Progenitor cell of endocrine pancreas (in vitro differentiated cells): ENCODE measurements around the gene ACTBL2. TPM values are rescaled to one million over a fixed set of nuclear protein-coding genes. Genes with fewer than 3 reads are reported as not detected.

ENCODE experiments used
- DNase-seq: peaks from one replicate; pipeline ENCODE4 v3.0.0; 2021; ENCODE audit warnings: low spot score; ENCODE audit not compliant: unreplicated experiment
- H3K27ac Mint-ChIP-seq: 2 replicates; pipeline ENCODE4 v1.8.0; 2021; ENCODE audit warnings: mild to moderate bottlenecking, moderate library complexity, mixed read lengths
- H3K27me3 Mint-ChIP-seq: 2 replicates; pipeline ENCODE4 v1.8.0; 2021; ENCODE audit warnings: mixed read lengths
- H3K36me3 Mint-ChIP-seq: 2 replicates; pipeline ENCODE4 v1.8.0; 2022; ENCODE audit warnings: mixed read lengths; ENCODE audit not compliant: insufficient read depth
- H3K4me1 Mint-ChIP-seq: 2 replicates; pipeline ENCODE4 v1.8.0; 2021; ENCODE audit warnings: low read depth, mixed read lengths
- H3K4me3 Mint-ChIP-seq: 2 replicates; pipeline ENCODE4 v1.8.0; 2021; ENCODE audit warnings: low read depth, mild to moderate bottlenecking, moderate library complexity, mixed read lengths
- H3K9me3 Mint-ChIP-seq: 2 replicates; pipeline ENCODE4 v1.8.0; 2021; ENCODE audit warnings: low read depth, mixed read lengths
- CTCF ChIP-seq: fragments of 200-600 bp; sonication (generic); IDR thresholded peaks from one replicate; pipeline ENCODE4 v1.5.0; 2021; ENCODE audit warnings: antibody characterized with exemption, mild to moderate bottlenecking; ENCODE audit not compliant: unreplicated experiment
- total RNA-seq: library from RNA; stranded (reverse); gene quantifications from 2 replicates; pipeline ENCODE4 v1.2.1, GENCODE V29; 2021

ACTBL2 gene
- total RNA-seq, 1 donor from 2014 or later, result not detected

- H3K27ac Mint-ChIP-seq, result no peak overlapping the region
- H3K9me3 Mint-ChIP-seq, result no peaks in the 10 kb centered on the region
- TF ChIP-seq CTCF, result peak; percentile 79
- no peak for DNase-seq
- H3K4me3 Mint-ChIP-seq, result no peak overlapping the region
- no peaks in the 10 kb centered on the region for H3K36me3 Mint-ChIP-seq
- peaks cover 10% of the 10 kb centered on the region for H3K27me3 Mint-ChIP-seq
- peaks cover 42% of the 10 kb centered on the region for H3K4me1 Mint-ChIP-seq
Observed at GRCh38 chr5:57499262-57500050, 16.8 kb upstream of the ACTBL2 start.

GRCh38 chr5:57497733-57498132 lies 15.1 kb upstream of the ACTBL2 start:
- H3K9me3 Mint-ChIP-seq, result no peaks in the 10 kb centered on the region

GRCh38 chr5:57495285-57496086 lies 12.9 kb upstream of the ACTBL2 start:
- Mint-ChIP-seq H3K27me3 (peaks cover 13% of the 10 kb centered on the region), H3K27ac (no peak overlapping the region), H3K4me3 (no peak overlapping the region), H3K4me1 (peaks cover 3% of the 10 kb centered on the region), H3K36me3 (no peaks in the 10 kb centered on the region), H3K9me3 (no peaks in the 10 kb centered on the region)
- no peak for TF ChIP-seq CTCF
- DNase-seq, result no peak

More at GRCh38 chr5:57497733-57498132, 15.1 kb upstream of the ACTBL2 start:
- Mint-ChIP-seq H3K27ac (no peak overlapping the region), H3K27me3 (peaks cover 13% of the 10 kb centered on the region), H3K4me3 (no peak overlapping the region), H3K36me3 (no peaks in the 10 kb centered on the region), H3K4me1 (peaks cover 25% of the 10 kb centered on the region)
- no peak for TF ChIP-seq CTCF
- DNase-seq, result no peak

- no peak for TF ChIP-seq CTCF
- no peak for DNase-seq
Observed at GRCh38 chr5:57494104-57495098, 11.8 kb upstream of the ACTBL2 start.

More at GRCh38 chr5:57494104-57495098, 11.8 kb upstream of the ACTBL2 start:
- H3K4me1 Mint-ChIP-seq, result no peaks in the 10 kb centered on the region
- no peaks in the 10 kb centered on the region for H3K36me3 Mint-ChIP-seq
- peak overlapping the region; percentile 54 for H3K27ac Mint-ChIP-seq
- no peaks in the 10 kb centered on the region for H3K9me3 Mint-ChIP-seq
- no peak overlapping the region for H3K4me3 Mint-ChIP-seq
- H3K27me3 Mint-ChIP-seq, result peaks cover 13% of the 10 kb centered on the region
